B cell (primary cell): ENCODE data around the gene SLCO6A1. TPM values are rescaled to one million over a fixed set of nuclear protein-coding genes. Genes with fewer than 3 reads are reported as not detected.

Experiments
- ATAC-seq: fragments of 200-7000 bp; cut with Tn5 transposase; one replicate; pipeline ENCODE4 v1.10.0; 2021; ENCODE audit warnings: low read depth, mild to moderate bottlenecking, moderate number of reproducible peaks, moderate library complexity
- CTCF ChIA-PET: fragments of 350-600 bp; sonication (Branson Sonifier 250); formaldehyde crosslinking; loops from one replicate; lab custom pipeline; 2021; ENCODE audit warnings: antibody characterized with exemption, inconsistent platforms; lab: Charles Lee
- POLR2A ChIA-PET: fragments of 350-600 bp; sonication (Branson Sonifier 250); formaldehyde crosslinking; loops from one replicate; lab custom pipeline; 2021; ENCODE audit warnings: antibody characterized with exemption; lab: Charles Lee
- DNase-seq: peaks from one replicate; pipeline ENCODE4 v3.0.0; 2013
- H2AFZ ChIP-seq: 2 replicates; pipeline ENCODE4 v1.6.1; 2012; ENCODE audit warnings: mild to moderate bottlenecking, low read depth, low read length; ENCODE audit not compliant: insufficient read depth, poor library complexity, severe bottlenecking
- H3K27ac ChIP-seq, 2 donors: 1 replicate in 1 of 2; 2 replicates in 1 of 2; pipeline ENCODE4 v1.5.1; 2012 to 2013; ENCODE audit warnings: low read length in 2 of 2, mild to moderate bottlenecking in 2 of 2, moderate library complexity in 1 of 2
- H3K27me3 ChIP-seq, 4 experiments: fragments of 200-600 bp in 1 of 4; sonication (generic) in 1 of 4; replicated peaks in 1 of 4; 1 replicate in 2 of 4; 2 replicates in 2 of 4; pipeline versions ENCODE4 v1.6.1 to v1.7.0; 2013 to 2016; ENCODE audit warnings: low read length in 3 of 4, mild to moderate bottlenecking in 2 of 4, mixed read lengths in 1 of 4, moderate library complexity in 1 of 4; ENCODE audit not compliant: insufficient read depth in 4 of 4, control insufficient read depth in 3 of 4; ENCODE audit errors: control extremely low read depth in 1 of 4
- H3K36me3 ChIP-seq, 2 experiments: replicated peaks in 1 of 2; 1 replicate in 1 of 2; 2 replicates in 1 of 2; pipeline versions ENCODE4 v1.6.1 to v1.7.1; 2013; ENCODE audit warnings: low read length in 1 of 2; ENCODE audit not compliant: insufficient read depth in 2 of 2, control insufficient read depth in 1 of 2; ENCODE audit errors: control extremely low read depth in 1 of 2, extremely low read depth in 1 of 2
- H3K4me1 ChIP-seq, 2 donors: fragments of 200-600 bp in 1 of 2; sonication (generic) in 1 of 2; 1 replicate in 1 of 2; 2 replicates in 1 of 2; pipeline versions ENCODE4 v1.5.1 to v1.6.1; 2013 to 2017; ENCODE audit warnings: low read length in 2 of 2; ENCODE audit not compliant: control insufficient read depth in 2 of 2, insufficient read depth in 2 of 2
- H3K4me2 ChIP-seq: replicated peaks from 2 replicates; pipeline ENCODE3; 2012; ENCODE audit warnings: mild to moderate bottlenecking, low read depth, low read length; ENCODE audit not compliant: poor library complexity, severe bottlenecking
- H3K4me3 ChIP-seq, 5 experiments: fragments of 200-600 bp in 1 of 5; sonication (generic) in 1 of 5; 1 replicate in 3 of 5; 2 replicates in 2 of 5; pipeline versions ENCODE4 v1.5.1 to v1.7.0; 2011 to 2016; ENCODE audit warnings: low read length in 4 of 5, mild to moderate bottlenecking in 4 of 5, low read depth in 2 of 5, control low read depth in 1 of 5, moderate library complexity in 1 of 5; ENCODE audit not compliant: insufficient read depth in 1 of 5; ENCODE audit errors: control extremely low read depth in 1 of 5, extremely low read depth in 1 of 5
- H3K79me2 ChIP-seq: fragments of 200-600 bp; sonication (generic); one replicate; pipeline ENCODE4 v1.6.0; 2016; ENCODE audit warnings: low read length; ENCODE audit not compliant: control insufficient read depth, insufficient read depth
- H3K9ac ChIP-seq: fragments of 200-600 bp; sonication (generic); 2 replicates; pipeline ENCODE4 v1.6.1; 2017; ENCODE audit warnings: mild to moderate bottlenecking, low read length, moderate library complexity
- H3K9me3 ChIP-seq, 3 donors: one replicate each; pipeline versions ENCODE4 v1.6.1 to v1.7.1; 2013; ENCODE audit warnings: low read length in 2 of 3; ENCODE audit not compliant: control insufficient read depth in 2 of 3, insufficient read depth in 1 of 3; ENCODE audit errors: control extremely low read depth in 1 of 3
- H4K20me1 ChIP-seq: 2 replicates; pipeline ENCODE4 v1.6.0; 2012; ENCODE audit warnings: mild to moderate bottlenecking, low read length; ENCODE audit not compliant: insufficient read depth, control insufficient read depth, poor library complexity, severe bottlenecking
- H3K27ac Mint-ChIP-seq: one replicate; pipeline ENCODE4 v1.8.0; 2021; ENCODE audit warnings: mixed read lengths
- H3K27me3 Mint-ChIP-seq: one replicate; pipeline ENCODE4 v1.8.0; 2021; ENCODE audit warnings: mixed read lengths
- H3K4me1 Mint-ChIP-seq: one replicate; pipeline ENCODE4 v1.8.0; 2021; ENCODE audit warnings: mixed read lengths
- H3K4me3 Mint-ChIP-seq: one replicate; pipeline ENCODE4 v1.8.0; 2021; ENCODE audit warnings: mixed read lengths
- H3K9me3 Mint-ChIP-seq: one replicate; pipeline ENCODE4 v1.8.0; 2022; ENCODE audit warnings: mixed read lengths; ENCODE audit not compliant: insufficient read depth
- CTCF ChIP-seq: fragments of 200-600 bp; IDR thresholded peaks from one replicate; pipeline ENCODE4 v1.8.0; 2022; ENCODE audit warnings: antibody characterized with exemption, mild to moderate bottlenecking
- EZH2 ChIP-seq: IDR thresholded peaks from 2 replicates; pipeline ENCODE4 v1.6.1; 2012; ENCODE audit warnings: borderline replicate concordance, low read depth, mild to moderate bottlenecking, moderate library complexity, low read length; ENCODE audit not compliant: insufficient read depth, poor library complexity, severe bottlenecking
- WGBS: methylation state at CpG from one replicate; pipeline ENCODE4 v1.1.5; 2013; ENCODE audit warnings: missing lambda C conversion rate; ENCODE audit not compliant: insufficient coverage; 5-methylcytosine and 5-hydroxymethylcytosine counted together
- intact Hi-C: fragments of 100-400 bp; cut with micrococcal nuclease; formaldehyde crosslinking; loops from one replicate; pipeline ENCODE4 v1.10.0; 2022
- polyA plus RNA-seq: library from polyadenylated mRNA; depleted of rRNA; stranded (reverse); fragments of >200 nt; gene quantifications from 2 replicates; pipeline ENCODE4 v1.2.3, GENCODE V29; 2012
- total RNA-seq, 2 donors: library from RNA; stranded (reverse); fragments of 120-200 nt in 1 of 2; gene quantifications; 1 replicate in 1 of 2; 2 replicates in 1 of 2; pipeline versions ENCODE4 v1.2.3 to v1.2.4, GENCODE V29; 2013 to 2022

Gene SLCO6A1
- total and polyA plus RNA-seq, 2 donors (not counting 1 experiment from before 2014, with no cell fraction given): not detected

GRCh38 chr5:102385365-102385764 is 113.4 kb downstream of the SLCO6A1 start:
- DNase-seq (no peak), ATAC-seq (no peak)
- no peak overlapping the region for H2AFZ ChIP-seq
- no peaks in the 10 kb centered on the region for H3K9me3 Mint-ChIP-seq
- no peaks in the 10 kb centered on the region for H3K4me1 Mint-ChIP-seq
- H3K27ac ChIP-seq: no peak overlapping the region
- H3K27me3 ChIP-seq: no peaks in the 10 kb centered on the region
- no peak overlapping the region for H3K4me2 ChIP-seq
- H3K27me3 Mint-ChIP-seq: no peaks in the 10 kb centered on the region
- intact Hi-C loops: no loop called here
- no peaks in the 10 kb centered on the region for H4K20me1 ChIP-seq
- no CpG with 5 or more reads among the region's 1 CpG for whole genome bisulfite sequencing
- H3K4me3 Mint-ChIP-seq: no peak overlapping the region
- no peaks in the 10 kb centered on the region for H3K79me2 ChIP-seq
- peaks cover 0 to 11% (median 2%) of the 10 kb centered on the region in 3 donors for H3K9me3 ChIP-seq
- no peak overlapping the region for H3K27ac Mint-ChIP-seq
- H3K4me1 ChIP-seq: no peaks in the 10 kb centered on the region
- H3K9ac ChIP-seq: no peak overlapping the region
- H3K4me3 ChIP-seq: no peak overlapping the region
- no peaks in the 10 kb centered on the region for H3K36me3 ChIP-seq
- TF ChIP-seq CTCF (no peak), EZH2 (no peak)
- POLR2A ChIA-PET: no interaction called here
- CTCF ChIA-PET: no interaction called here

- ChIA-PET POLR2A (no interaction called here), CTCF (no interaction called here)
- TF ChIP-seq CTCF (no peak), EZH2 (no peak)
- Histone ChIP-seq H3K4me2 (no peak overlapping the region), H3K79me2 (no peaks in the 10 kb centered on the region), H4K20me1 (no peaks in the 10 kb centered on the region), H3K36me3 (no peaks in the 10 kb centered on the region), H3K4me1 (no peaks in the 10 kb centered on the region), H3K27ac (no peak overlapping the region), H2AFZ (no peak overlapping the region), H3K9ac (no peak overlapping the region), H3K4me3 (no peak overlapping the region), H3K9me3 (peaks cover 0 to 3% (median 2%) of the 10 kb centered on the region in 3 donors), H3K27me3 (no peaks in the 10 kb centered on the region)
- H3K4me1 Mint-ChIP-seq: no peaks in the 10 kb centered on the region
- intact Hi-C loops: no loop called here
- DNase-seq (no peak), ATAC-seq (no peak)
- H3K27ac Mint-ChIP-seq: no peak overlapping the region
- H3K9me3 Mint-ChIP-seq: no peaks in the 10 kb centered on the region
- H3K27me3 Mint-ChIP-seq: no peaks in the 10 kb centered on the region
- H3K4me3 Mint-ChIP-seq: no peak overlapping the region
These were observed 118.6 kb downstream of the SLCO6A1 start for GRCh38 chr5:102380174-102380573.
